Activated CD8-positive, alpha-beta memory T cell treated with anti-CD3 and anti-CD28 coated beads, Interleukin-2, amount 50 U/mL, for 48 hours (primary cell): Measurements from ENCODE around the gene ANO10.

Experiments used
- DNase-seq: peaks from one replicate; pipeline ENCODE4 v3.0.0-alpha.2; 2020

The ANO10 gene

GRCh38 chr3:43406643-43407023 lies 215.2 kb downstream of the ANO10 start:
- no peak for DNase-seq

- no peak for DNase-seq
These were observed 215.7 kb downstream of the ANO10 start for GRCh38 chr3:43405888-43406642.

GRCh38 chr3:43400781-43401730 lies 220.8 kb downstream of the ANO10 start:
- no peak for DNase-seq

- no peak for DNase-seq
These were observed 221.6 kb downstream of the ANO10 start for GRCh38 chr3:43400167-43400566.

- DNase-seq: no peak
These were observed 222.8 kb downstream of the ANO10 start for GRCh38 chr3:43399034-43399433.

- no peak for DNase-seq
These were observed 227.7 kb downstream of the ANO10 start for GRCh38 chr3:43394041-43394554.

- no peak for DNase-seq
These were observed 230.2 kb downstream of the ANO10 start for GRCh38 chr3:43391621-43392020.

- no peak for DNase-seq
These were observed 231.6 kb downstream of the ANO10 start for GRCh38 chr3:43390255-43390588.

GRCh38 chr3:43389388-43390254 lies 232.2 kb downstream of the ANO10 start:
- peak; percentile 70 for DNase-seq

GRCh38 chr3:43388915-43389314 lies 232.9 kb downstream of the ANO10 start:
- DNase-seq: no peak

- no peak for DNase-seq
These were observed 233.6 kb downstream of the ANO10 start for GRCh38 chr3:43388175-43388574.

- DNase-seq: no peak
These were observed 242.5 kb downstream of the ANO10 start for GRCh38 chr3:43379343-43379742.

GRCh38 chr3:43378066-43378935 lies 243.5 kb downstream of the ANO10 start:
- peak; percentile 72 for DNase-seq

GRCh38 chr3:43373560-43373928 lies 248.3 kb downstream of the ANO10 start:
- no peak for DNase-seq

- no peak for DNase-seq
These were observed 248.8 kb downstream of the ANO10 start for GRCh38 chr3:43372809-43373559.

GRCh38 chr3:43372007-43372740 lies 249.6 kb downstream of the ANO10 start:
- DNase-seq: no peak

- no peak for DNase-seq
These were observed 250.3 kb downstream of the ANO10 start for GRCh38 chr3:43371494-43371893.

GRCh38 chr3:43370293-43370980 lies 251.4 kb downstream of the ANO10 start:
- no peak for DNase-seq

- DNase-seq: no peak
These were observed 252.2 kb downstream of the ANO10 start for GRCh38 chr3:43369404-43370292.
